K562 (cell line): ENCODE results near the gene JMJD1C. TPM values are rescaled to one million over a fixed set of nuclear protein-coding genes. Genes with fewer than 3 reads are reported as not detected.

Source experiments
- ATAC-seq: fragments of 200-7000 bp; cut with Tn5 transposase; 3 replicates; pipeline ENCODE4 v1.9.1; 2020; ENCODE audit warnings: moderate library complexity
- BruUV-seq: library from RNA; stranded (reverse); fragments of 400-500 nt; replicated peaks from 2 replicates; lab custom pipeline; 2021; lab: Mats Ljungman, UMichigan
- CTCF ChIA-PET: fragments of 300-600 bp; formaldehyde crosslinking; extraction: SDS; loops from one replicate; lab custom pipeline; 2021; ENCODE audit warnings: low intra/inter-chr PET ratio; lab: Yijun Ruan, JAX
- POLR2A ChIA-PET: fragments of 300-600, 350-650 bp; sonication (Branson Sonifier 250); formaldehyde crosslinking; extraction: SDS; loops from one replicate; lab custom pipeline; 2021; ENCODE audit warnings: antibody characterized with exemption, inconsistent platforms; lab: Yijun Ruan, JAX
- DNase-seq, 4 experiments: peaks; one replicate each; pipeline versions ENCODE4 v3.0.0 to v3.0.0-alpha.2; 2011 to 2018; ENCODE audit warnings: low spot score in 3 of 4, mixed read lengths in 3 of 4; ENCODE audit errors: extremely low read depth in 1 of 4
- FAIRE-seq: peaks from 2 replicates; lab custom pipeline; 2011; peaks lifted over from hg19 to GRCh38; lab: Jason Lieb, UNC
- H2AFZ ChIP-seq: 2 replicates; pipeline ENCODE4 v1.6.0; 2011; ENCODE audit warnings: low read depth, low read length, control low read depth, inconsistent platforms
- H3K27ac ChIP-seq: fragments of 200-600 bp; 3 replicates; pipeline ENCODE4 v1.8.0; 2011; ENCODE audit warnings: low read depth, mild to moderate bottlenecking, control low read depth, inconsistent platforms, low read length, moderate library complexity, mixed read lengths; ENCODE audit errors: extremely low read depth
- H3K27me3 ChIP-seq, 2 experiments: fragments of 300-600 bp in 1 of 2; 2 replicates in 1 of 2; 3 replicates in 1 of 2; pipeline versions ENCODE4 v1.6.0 to v1.8.0; 2011; ENCODE audit warnings: inconsistent platforms in 2 of 2, low read length in 2 of 2, mild to moderate bottlenecking in 1 of 2, mixed read lengths in 1 of 2, moderate library complexity in 1 of 2; ENCODE audit not compliant: control insufficient read depth in 2 of 2, insufficient read depth in 2 of 2
- H3K36me3 ChIP-seq: fragments of 300-600 bp; 3 replicates; pipeline ENCODE4 v1.8.0; 2011; ENCODE audit warnings: mild to moderate bottlenecking, low read length, inconsistent platforms; ENCODE audit not compliant: control insufficient read depth, insufficient read depth
- H3K4me1 ChIP-seq, 2 experiments: fragments of 200-600 bp in 1 of 2; replicated peaks in 1 of 2; 2 replicates in 1 of 2; 3 replicates in 1 of 2; pipeline versions ENCODE4 v1.5.1 to v1.8.0; 2011; ENCODE audit warnings: inconsistent platforms in 2 of 2, low read length in 2 of 2, mild to moderate bottlenecking in 1 of 2, mixed read lengths in 1 of 2, moderate library complexity in 1 of 2; ENCODE audit not compliant: control insufficient read depth in 2 of 2, insufficient read depth in 2 of 2
- H3K4me2 ChIP-seq: 2 replicates; pipeline ENCODE4 v1.6.1; 2011; ENCODE audit warnings: low read length, control low read depth, inconsistent platforms, mixed read lengths; ENCODE audit not compliant: insufficient read depth
- H3K4me3 ChIP-seq: fragments of 200-600 bp; sonication (generic), shearing (Covaris generic); 2 replicates; pipeline ENCODE4 v1.5.1; 2016; ENCODE audit warnings: control low read depth, inconsistent platforms
- H3K79me2 ChIP-seq: fragments of 200-600 bp; 3 replicates; pipeline ENCODE4 v1.8.0; 2011; ENCODE audit warnings: low read length, inconsistent platforms; ENCODE audit not compliant: control insufficient read depth, insufficient read depth
- H3K9ac ChIP-seq, 2 experiments: 2 replicates each; pipeline versions ENCODE4 v1.6.0 to v1.6.1; 2011; ENCODE audit warnings: low read depth in 2 of 2, low read length in 2 of 2, control low read depth in 1 of 2, inconsistent platforms in 1 of 2, mild to moderate bottlenecking in 1 of 2, mixed read lengths in 1 of 2; ENCODE audit not compliant: insufficient read depth in 1 of 2
- H3K9me1 ChIP-seq: one replicate; pipeline ENCODE4 v1.6.0; 2011; ENCODE audit warnings: inconsistent platforms, mild to moderate bottlenecking, low read length, moderate library complexity; ENCODE audit not compliant: control insufficient read depth, insufficient read depth
- H3K9me3 ChIP-seq: replicated peaks from 2 replicates; pipeline ENCODE4 v1.5.1; 2011; ENCODE audit warnings: low read depth, low read length, inconsistent platforms; ENCODE audit not compliant: control insufficient read depth, insufficient read depth
- H4K20me1 ChIP-seq: replicated peaks from 2 replicates; pipeline ENCODE4 v1.6.1; 2011; ENCODE audit warnings: low read length, inconsistent platforms, mixed read lengths; ENCODE audit not compliant: control insufficient read depth, insufficient read depth
- ATF7 ChIP-seq: fragments of 450-650 bp; IDR thresholded peaks from 2 replicates; pipeline ENCODE4 v1.7.1; 2014; ENCODE audit warnings: mild to moderate bottlenecking, moderate library complexity
- CBFA2T3 ChIP-seq: fragments of 450-650 bp; IDR thresholded peaks from 2 replicates; pipeline ENCODE4 v1.6.1; 2017
- CHCHD3 ChIP-seq: fragments of 250-450 bp; sonication (Bioruptor Pico); IDR thresholded peaks from 2 replicates; pipeline ENCODE4 v2.1.2; 2022; ENCODE audit warnings: mild to moderate bottlenecking
- HES1 ChIP-seq: fragments of 450-650 bp; IDR thresholded peaks from 2 replicates; pipeline ENCODE4 v1.6.1; 2016; ENCODE audit warnings: low read depth, mild to moderate bottlenecking, moderate library complexity
- HMG20B ChIP-seq: fragments of 250-450 bp; sonication (Bioruptor Pico); IDR thresholded peaks from 2 replicates; pipeline ENCODE4 v1.5.0; 2021; ENCODE audit warnings: mild to moderate bottlenecking
- LARP7 ChIP-seq: fragments of 450-650 bp; IDR thresholded peaks from 2 replicates; pipeline ENCODE4 v1.6.1; 2016
- NR4A1 ChIP-seq, 2 experiments: fragments of 250-450 bp in 1 of 2; fragments of 450-650 bp in 1 of 2; sonication (Bioruptor Pico) in 1 of 2; IDR thresholded peaks; 2 replicates each; pipeline versions ENCODE4 v1.4.0 to v1.6.1; 2016 to 2020; ENCODE audit warnings: mild to moderate bottlenecking in 2 of 2, missing compliant biosample characterization in 1 of 2, missing genetic modification characterization in 1 of 2, moderate library complexity in 1 of 2
- POU5F1 ChIP-seq: fragments of 150-350 bp; IDR thresholded peaks from 2 replicates; pipeline ENCODE4 v1.6.1; 2014; ENCODE audit warnings: borderline replicate concordance, low read length, low read depth, mild to moderate bottlenecking; ENCODE audit not compliant: partially characterized antibody
- SMARCA5 ChIP-seq: fragments of 450-650 bp; IDR thresholded peaks from 2 replicates; pipeline ENCODE4 v1.6.1; 2016
- ZBTB7A ChIP-seq: IDR thresholded peaks from 2 replicates; pipeline ENCODE4 v1.6.1; 2011; ENCODE audit warnings: low read depth, mild to moderate bottlenecking, low read length, moderate library complexity, borderline replicate concordance; ENCODE audit not compliant: control insufficient read depth
- ZHX1 ChIP-seq: fragments of 150-350 bp; conservative IDR thresholded peaks from 2 replicates; pipeline ENCODE4 v1.6.1; 2014; ENCODE audit warnings: low read length
- ZNF12 ChIP-seq: sonication (generic); formaldehyde crosslinking; IDR thresholded peaks from 2 replicates; pipeline ENCODE4 v1.4.0; 2020; ENCODE audit warnings: mild to moderate bottlenecking, missing genetic modification reagents
- ZNF280B ChIP-seq: fragments of 250-450 bp; sonication (Bioruptor Pico); IDR thresholded peaks from 2 replicates; pipeline ENCODE4 v1.5.1; 2021; ENCODE audit warnings: mild to moderate bottlenecking
- ZNF512 ChIP-seq: IDR thresholded peaks from 2 replicates; pipeline ENCODE4 v1.6.1; 2016; ENCODE audit warnings: missing genetic modification characterization, missing compliant biosample characterization
- ZNF57 ChIP-seq: fragments of 450-650 bp; formaldehyde crosslinking; IDR thresholded peaks from 2 replicates; pipeline ENCODE4 v1.4.0; 2020; ENCODE audit warnings: mild to moderate bottlenecking, moderate library complexity
- ZNF589 ChIP-seq: fragments of 200-800 bp; sonication (Bioruptor generic); IDR thresholded peaks from 2 replicates; pipeline ENCODE4 v1.6.1; 2016; ENCODE audit warnings: low read depth, missing genetic modification characterization, missing compliant biosample characterization
- WGBS: fragments of 100-300 bp; shearing (Covaris generic); methylation state at CpG from one replicate; pipeline ENCODE4 v1.1.6; 2016; ENCODE audit warnings: low coverage, mixed read lengths; ENCODE audit not compliant: insufficient coverage; ENCODE audit errors: missing lambda C conversion rate; 5-methylcytosine and 5-hydroxymethylcytosine counted together
- in situ Hi-C: fragments of 300-500 bp; cut with MboI; formaldehyde crosslinking; loops from 4 replicates; pipeline ENCODE4 v1.15.0; 2018; ENCODE audit warnings: inconsistent platforms, mixed read lengths
- intact Hi-C: fragments of 100-400 bp; cut with micrococcal nuclease; formaldehyde crosslinking; loops from 2 replicates; pipeline ENCODE4 v1.14.2; 2022
- polyA plus RNA-seq, 8 experiments: library from polyadenylated mRNA; depleted of rRNA in 4 of 8; stranded (reverse) in 5 of 8; unstranded in 3 of 8; fragments of >200 nt; fragmentation: Nextera tagmentation in 2 of 8; fragmentation: Illumina TruSeq in 1 of 8; extraction: Ambion mirVana in 2 of 8; extraction: Trizol in 1 of 8; gene quantifications; 2 replicates each; pipeline versions ENCODE4 v1.2.1 to v1.2.3, GENCODE V29; 2011 to 2014; ENCODE audit warnings: inconsistent platforms in 1 of 8, missing spikeins in 1 of 8
- total RNA-seq, 7 experiments: library from RNA; depleted of rRNA in 6 of 7; stranded (reverse); fragments of >200 nt in 6 of 7; fragmentation: Illumina TruSeq in 2 of 7; extraction: Trizol in 2 of 7; gene quantifications; 2 replicates each; pipeline versions ENCODE4 v1.2.1 to v1.2.3, GENCODE V29; 2011 to 2021; ENCODE audit warnings: low replicate concordance in 1 of 7

Gene JMJD1C
- total and polyA plus RNA-seq, 9 of the 15 experiments (the other 6 are each of a cell fraction or from before 2014, with no cell fraction given): 25.3 to 68.0 (median 47.2) TPM

GRCh38 chr10:63268149-63268797 lies 197.5 kb downstream of the JMJD1C start:
- ATAC-seq (no peak), DNase-seq (peak in 2 of 4 experiments; percentile 19 to 54), FAIRE-seq (peak; percentile 64)
- H3K27me3 ChIP-seq: no peaks in the 10 kb centered on the region
- no peaks in the 10 kb centered on the region for H4K20me1 ChIP-seq
- ChIA-PET CTCF (no interaction called here), POLR2A (interaction anchor here (0.7 to 5.6 kb wide), 16 partner anchors 11 to 361 kb away, joined by 3 to 60 read pairs (median 4); no protein-coding TSS in a partner anchor)
- H3K4me2 ChIP-seq: peak overlapping the region; percentile 91
- in situ Hi-C loops: no loop called here
- no peaks in the 10 kb centered on the region for H3K9me3 ChIP-seq
- BruUV-seq: no TSS peak
- H3K4me3 ChIP-seq: peak overlapping the region; percentile 53
- H2AFZ ChIP-seq: peak overlapping the region; percentile 27; the same call in 1 of the 2 replicates
- peak overlapping the region; percentile 78 for H3K27ac ChIP-seq
- intact Hi-C loops: loop anchor here (2.0 to 5.0 kb wide), 4 partner anchors 51 to 1501 kb away; partner anchors contain the start of gene REEP3
- H3K79me2 ChIP-seq: peaks cover 89% of the 10 kb centered on the region
- WGBS: 2% methylated on average over 3 of the region's 3 CpGs
- peaks cover 3 to 7% of the 10 kb centered on the region in 2 experiments; a peak in 2 of 5 replicates for H3K4me1 ChIP-seq
- peak overlapping the region; percentile 76 to 89; a peak in 3 of 4 replicates for H3K9ac ChIP-seq
- H3K9me1 ChIP-seq: no peaks in the 10 kb centered on the region
- H3K36me3 ChIP-seq: peaks cover under 1% of the 10 kb centered on the region; the same call in 1 of the 3 replicates
- no peak for TF ChIP-seq ZNF280B
- TF ChIP-seq ATF7: no peak
- TF ChIP-seq SMARCA5: no peak
- TF ChIP-seq ZNF589: no peak
- no peak for TF ChIP-seq NR4A1 (CRISPR knock-in tag; IDR thresholded peaks at IDR 0.05)
- no peak for TF ChIP-seq NR4A1 (tag; IDR thresholded peaks at IDR 0.05)
- TF ChIP-seq CBFA2T3: no peak
- no peak for TF ChIP-seq CHCHD3 (CRISPR knock-in tag)
- no peak for TF ChIP-seq LARP7
- TF ChIP-seq HMG20B (CRISPR knock-in tag): no peak
- TF ChIP-seq ZNF12 (CRISPR knock-in tag): no peak
- no peak for TF ChIP-seq ZNF57 (CRISPR knock-in tag)
- TF ChIP-seq HES1: no peak
- peak; percentile 81 for TF ChIP-seq ZNF512 (tag)
- no peak for TF ChIP-seq ZBTB7A
- TF ChIP-seq POU5F1: no peak
- TF ChIP-seq ZHX1: no peak
